Endothelial cell of umbilical vein (primary cell): ENCODE data around the gene RNASE13. TPM values are rescaled to one million over a fixed set of nuclear protein-coding genes. Genes with fewer than 3 reads are reported as not detected.

Experiments
- BruUV-seq: library from RNA; stranded (reverse); fragments of 400-500 nt; replicated peaks from 2 replicates; lab custom pipeline; 2021; lab: Mats Ljungman, UMichigan
- CTCF ChIA-PET: fragments of 300-600, 350-600 bp; sonication (Branson Sonifier 250); formaldehyde crosslinking; loops from one replicate; lab custom pipeline; 2021; ENCODE audit warnings: antibody characterized with exemption, inconsistent platforms; lab: Charles Lee
- POLR2A ChIA-PET: fragments of 300-600, 350-600 bp; sonication (Branson Sonifier 250); formaldehyde crosslinking; loops from one replicate; lab custom pipeline; 2021; ENCODE audit warnings: antibody characterized with exemption, inconsistent platforms; lab: Charles Lee
- DNase-seq: peaks from one replicate; pipeline ENCODE4 v3.0.0-alpha.2; 2011; ENCODE audit warnings: low read depth, low spot score
- FAIRE-seq: peaks from 2 replicates; lab custom pipeline; 2011; peaks lifted over from hg19 to GRCh38; lab: Jason Lieb, UNC
- H2AFZ ChIP-seq: 2 replicates; pipeline ENCODE4 v1.6.0; 2012; ENCODE audit warnings: low read depth, low read length, control low read depth, inconsistent platforms
- H3K27ac ChIP-seq: 2 replicates; pipeline ENCODE4 v1.5.1; 2011; ENCODE audit warnings: low read depth, mild to moderate bottlenecking, control low read depth, low read length, moderate library complexity; ENCODE audit not compliant: insufficient read depth
- H3K27me3 ChIP-seq, 2 experiments: 2 replicates each; pipeline versions ENCODE4 v1.6.0 to v1.6.1; 2011; ENCODE audit warnings: low read length in 2 of 2, mixed read lengths in 1 of 2; ENCODE audit not compliant: control insufficient read depth in 2 of 2, insufficient read depth in 2 of 2
- H3K36me3 ChIP-seq, 2 experiments: 2 replicates in 1 of 2; 3 replicates in 1 of 2; pipeline ENCODE4 v1.5.1; 2011; ENCODE audit warnings: low read length in 2 of 2, mild to moderate bottlenecking in 1 of 2, moderate library complexity in 1 of 2; ENCODE audit not compliant: control insufficient read depth in 2 of 2, insufficient read depth in 2 of 2; ENCODE audit errors: extremely low read depth in 1 of 2
- H3K4me1 ChIP-seq: 3 replicates; pipeline ENCODE4 v1.5.1; 2011; ENCODE audit warnings: mild to moderate bottlenecking, low read length; ENCODE audit not compliant: control insufficient read depth, insufficient read depth; ENCODE audit errors: extremely low read depth
- H3K4me2 ChIP-seq: 2 replicates; pipeline ENCODE4 v1.6.1; 2011; ENCODE audit warnings: low read length, control low read depth, mixed read lengths; ENCODE audit not compliant: insufficient read depth
- H3K4me3 ChIP-seq, 3 experiments: fragments of 200-600 bp in 1 of 3; sonication (generic), shearing (Covaris generic) in 1 of 3; replicated peaks in 1 of 3; 2 replicates each; pipeline ENCODE4 v1.5.1; 2011 to 2016; ENCODE audit warnings: control low read depth in 3 of 3, low read length in 3 of 3, mild to moderate bottlenecking in 2 of 3, inconsistent platforms in 1 of 3, low read depth in 1 of 3, moderate library complexity in 1 of 3; ENCODE audit not compliant: insufficient read depth in 1 of 3
- H3K79me2 ChIP-seq: 2 replicates; pipeline ENCODE4 v1.6.0; 2012; ENCODE audit warnings: low read length, inconsistent platforms; ENCODE audit not compliant: control insufficient read depth, insufficient read depth
- H3K9ac ChIP-seq: replicated peaks from 2 replicates; pipeline ENCODE3; 2011; ENCODE audit warnings: low read length, control low read depth; ENCODE audit not compliant: insufficient read depth; ENCODE audit errors: extremely low read depth
- H3K9me1 ChIP-seq: replicated peaks from 3 replicates; pipeline ENCODE4 v1.6.0; 2011; ENCODE audit warnings: mild to moderate bottlenecking, low read length; ENCODE audit not compliant: control insufficient read depth, insufficient read depth; ENCODE audit errors: extremely low read depth
- H3K9me3 ChIP-seq: replicated peaks from 2 replicates; pipeline ENCODE4 v1.5.1; 2012; ENCODE audit warnings: low read length, inconsistent platforms; ENCODE audit not compliant: control insufficient read depth, insufficient read depth
- H4K20me1 ChIP-seq: replicated peaks from 2 replicates; pipeline ENCODE3; 2011; ENCODE audit warnings: mild to moderate bottlenecking, low read length; ENCODE audit not compliant: control insufficient read depth, insufficient read depth; ENCODE audit errors: extremely low read depth
- EZH2 ChIP-seq: IDR thresholded peaks from 2 replicates; pipeline ENCODE4 v1.6.1; 2012; ENCODE audit warnings: borderline replicate concordance, low read depth, mild to moderate bottlenecking, moderate library complexity, low read length, inconsistent platforms; ENCODE audit not compliant: severe bottlenecking
- FOS ChIP-seq: IDR thresholded peaks from 2 replicates; pipeline ENCODE4 v1.6.1; 2011; ENCODE audit warnings: mild to moderate bottlenecking, low read length, moderate library complexity, borderline replicate concordance; ENCODE audit not compliant: insufficient read depth
- GATA2 ChIP-seq: IDR thresholded peaks from 2 replicates; pipeline ENCODE4 v1.7.0; 2011; ENCODE audit warnings: low read depth, mild to moderate bottlenecking, moderate library complexity, mixed read lengths, low read length; ENCODE audit not compliant: insufficient read length, insufficient read depth
- JUN ChIP-seq: IDR thresholded peaks from 2 replicates; pipeline ENCODE4 v1.6.1; 2011; ENCODE audit warnings: borderline replicate concordance, low read depth; ENCODE audit not compliant: insufficient read length, insufficient read depth
- MYC ChIP-seq: IDR thresholded peaks from one replicate; pipeline ENCODE4 v1.6.1; 2011; ENCODE audit warnings: mild to moderate bottlenecking, low read depth, low read length
- POLR2A ChIP-seq: IDR thresholded peaks from 2 replicates; pipeline ENCODE4 v1.6.1; 2012; ENCODE audit warnings: low read depth, mild to moderate bottlenecking, control low read depth, low read length
- POLR2AphosphoS5 ChIP-seq: IDR thresholded peaks from 2 replicates; pipeline ENCODE4 v1.6.1; 2012; ENCODE audit warnings: low read depth, mild to moderate bottlenecking, control low read depth, low read length, moderate library complexity; ENCODE audit not compliant: insufficient read depth
- dilution Hi-C: fragments of 300-500 bp; cut with MboI; formaldehyde crosslinking; loops from one replicate; pipeline ENCODE4 v1.15.0; 2019; ENCODE audit warnings: low sequenced_read_pairs; ENCODE audit not compliant: extremely low pct_ligation_motif_present
- intact Hi-C: fragments of 100-400 bp; cut with micrococcal nuclease; formaldehyde crosslinking; loops from one replicate; pipeline ENCODE4 v1.10.0; 2022
- polyA plus RNA-seq, 4 experiments: library from polyadenylated mRNA; depleted of rRNA in 3 of 4; stranded (reverse) in 3 of 4; unstranded in 1 of 4; fragments of >200 nt; gene quantifications; 2 replicates each; pipeline versions ENCODE4 v1.2.1 to v1.2.3, GENCODE V29; 2011 to 2012; ENCODE audit warnings: missing spikeins in 1 of 4
- total RNA-seq: library from RNA; stranded (reverse); gene quantifications from 2 replicates; pipeline ENCODE4 v1.2.3, GENCODE V29; 2021
- TF ChIP-seq, protein P1 (sequence below), 2 donors: IDR thresholded peaks; 1 replicate in 1 of 2; 2 replicates in 1 of 2; pipeline ENCODE4 v1.5.1; 2011; ENCODE audit warnings: low read length in 2 of 2, mild to moderate bottlenecking in 2 of 2, moderate library complexity in 2 of 2, control low read depth in 1 of 2, inconsistent platforms in 1 of 2, low read depth in 1 of 2; ENCODE audit not compliant: insufficient read depth in 1 of 2; ENCODE audit errors: extremely low read depth in 1 of 2
- TF ChIP-seq, protein P2 (sequence below): IDR thresholded peaks from 2 replicates; pipeline ENCODE4 v1.6.1; 2011; ENCODE audit not compliant: insufficient read depth, insufficient read length

RNASE13 gene
- total and polyA plus RNA-seq, 2 donors (not counting 3 experiments of a cell fraction or from before 2014, with no cell fraction given), result not detected

DNA sequence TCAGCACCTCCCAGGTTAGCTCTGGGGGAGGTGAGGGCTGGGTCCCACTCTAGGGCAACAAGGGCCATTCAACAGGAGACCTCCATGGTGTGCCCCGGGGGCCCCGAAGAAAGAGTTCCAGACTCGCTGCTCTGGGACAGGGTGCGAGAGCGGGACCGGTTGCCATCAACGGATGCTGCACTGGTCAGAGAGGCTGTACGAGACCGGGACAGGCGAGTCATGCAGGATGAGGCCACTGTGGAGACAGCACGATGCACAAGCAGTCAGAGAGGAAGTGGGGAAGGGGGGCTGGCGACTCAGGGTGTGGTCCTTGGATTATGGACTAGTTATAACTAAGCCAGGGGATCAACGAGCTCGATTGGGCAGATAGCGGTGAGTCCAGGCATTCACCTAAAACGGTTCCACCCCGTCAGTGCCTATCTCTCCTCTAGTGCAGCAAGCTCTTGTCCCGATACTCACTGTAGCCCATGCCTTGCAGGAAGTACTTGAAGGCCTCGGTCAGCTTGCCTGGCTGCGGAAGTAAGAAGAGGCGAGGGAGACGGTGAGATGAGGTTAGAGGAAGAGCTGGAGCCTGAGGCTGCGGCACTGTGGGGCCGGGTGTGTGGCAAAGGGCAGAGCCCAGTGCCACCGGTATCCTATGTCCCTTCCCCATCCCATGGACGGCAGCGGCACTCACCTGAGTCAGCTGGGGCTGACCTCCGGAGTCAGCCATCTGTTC is 16.9 kb downstream of the RNASE13 start:
- FAIRE-seq (no peak), DNase-seq (no peak)
- ChIA-PET POLR2A (no interaction called here), CTCF (interaction anchor here (1.4 to 7.4 kb wide), 4 partner anchors 12 to 87 kb away, joined by 5 to 214 read pairs (median 8); partner anchors contain the start of gene RNASE7)
- TF ChIP-seq MYC (no peak), EZH2 (no peak), GATA2 (no peak), JUN (no peak), FOS (no peak), POLR2A (no peak), POLR2AphosphoS5 (no peak)
- TF ChIP-seq, protein P1, sequence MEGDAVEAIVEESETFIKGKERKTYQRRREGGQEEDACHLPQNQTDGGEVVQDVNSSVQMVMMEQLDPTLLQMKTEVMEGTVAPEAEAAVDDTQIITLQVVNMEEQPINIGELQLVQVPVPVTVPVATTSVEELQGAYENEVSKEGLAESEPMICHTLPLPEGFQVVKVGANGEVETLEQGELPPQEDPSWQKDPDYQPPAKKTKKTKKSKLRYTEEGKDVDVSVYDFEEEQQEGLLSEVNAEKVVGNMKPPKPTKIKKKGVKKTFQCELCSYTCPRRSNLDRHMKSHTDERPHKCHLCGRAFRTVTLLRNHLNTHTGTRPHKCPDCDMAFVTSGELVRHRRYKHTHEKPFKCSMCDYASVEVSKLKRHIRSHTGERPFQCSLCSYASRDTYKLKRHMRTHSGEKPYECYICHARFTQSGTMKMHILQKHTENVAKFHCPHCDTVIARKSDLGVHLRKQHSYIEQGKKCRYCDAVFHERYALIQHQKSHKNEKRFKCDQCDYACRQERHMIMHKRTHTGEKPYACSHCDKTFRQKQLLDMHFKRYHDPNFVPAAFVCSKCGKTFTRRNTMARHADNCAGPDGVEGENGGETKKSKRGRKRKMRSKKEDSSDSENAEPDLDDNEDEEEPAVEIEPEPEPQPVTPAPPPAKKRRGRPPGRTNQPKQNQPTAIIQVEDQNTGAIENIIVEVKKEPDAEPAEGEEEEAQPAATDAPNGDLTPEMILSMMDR (IDR thresholded peaks at IDR 0.05; ENCODE audit: extremely low read depth in 1 of 2, insufficient read depth in 1 of 2, low read depth in 1 of 2, low read length in 2 of 2), result no peak
- TF ChIP-seq, protein P2, sequence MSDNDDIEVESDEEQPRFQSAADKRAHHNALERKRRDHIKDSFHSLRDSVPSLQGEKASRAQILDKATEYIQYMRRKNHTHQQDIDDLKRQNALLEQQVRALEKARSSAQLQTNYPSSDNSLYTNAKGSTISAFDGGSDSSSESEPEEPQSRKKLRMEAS, result no peak
- dilution Hi-C loops (no loop called here), intact Hi-C loops (no loop called here)
- BruUV-seq, result no TSS peak
- H3K4me3 ChIP-seq, result no peak overlapping the region
- no peaks in the 10 kb centered on the region for H4K20me1 ChIP-seq
- no peaks in the 10 kb centered on the region for H3K79me2 ChIP-seq
- H3K36me3 ChIP-seq, result no peaks in the 10 kb centered on the region
- no peak overlapping the region for H3K27ac ChIP-seq
- no peak overlapping the region for H3K9ac ChIP-seq
- H3K9me1 ChIP-seq, result no peaks in the 10 kb centered on the region
- H3K4me1 ChIP-seq, result no peaks in the 10 kb centered on the region
- H3K4me2 ChIP-seq, result no peak overlapping the region
- no peaks in the 10 kb centered on the region for H3K9me3 ChIP-seq
- no peak overlapping the region for H2AFZ ChIP-seq
- H3K27me3 ChIP-seq, result peaks cover 18 to 28% of the 10 kb centered on the region in 2 experiments
